GM19023 (cell line): ENCODE data around the gene DGKG.
A peak's percentile ranks its signal among the peaks of the same experiment; 100 is the strongest.

Experiments used
- ATAC-seq: cut with Tn5 transposase; IDR thresholded peaks from one replicate; pipeline ENCODE4 v1.9.1; 2021; ENCODE audit warnings: mild to moderate bottlenecking, moderate library complexity; ENCODE audit not compliant: unreplicated experiment

DGKG gene

GRCh38 chr3:186181901-186182300 lies 180.1 kb downstream of the DGKG start:
- ATAC-seq = no peak

GRCh38 chr3:186180891-186181481 lies 181.0 kb downstream of the DGKG start:
- no peak for ATAC-seq

- ATAC-seq = no peak
These were observed 181.9 kb downstream of the DGKG start for GRCh38 chr3:186180151-186180550.

GRCh38 chr3:186178412-186178811 lies 183.6 kb downstream of the DGKG start:
- ATAC-seq = no peak

GRCh38 chr3:186176373-186176990 lies 185.6 kb downstream of the DGKG start:
- no peak for ATAC-seq

GRCh38 chr3:186173224-186173815 lies 188.7 kb downstream of the DGKG start:
- ATAC-seq = no peak

- ATAC-seq = no peak
These were observed 189.7 kb downstream of the DGKG start for GRCh38 chr3:186172353-186172752.

- no peak for ATAC-seq
These were observed 190.5 kb downstream of the DGKG start for GRCh38 chr3:186171521-186171920.

GRCh38 chr3:186170516-186170915 lies 191.5 kb downstream of the DGKG start:
- ATAC-seq = no peak

- no peak for ATAC-seq
These were observed 192.7 kb downstream of the DGKG start for GRCh38 chr3:186169379-186169778.

GRCh38 chr3:186168976-186169375 lies 193.1 kb downstream of the DGKG start:
- ATAC-seq = no peak

- no peak for ATAC-seq
These were observed 194.2 kb downstream of the DGKG start for GRCh38 chr3:186167646-186168395.

GRCh38 chr3:186166491-186167288 lies 195.3 kb downstream of the DGKG start:
- no peak for ATAC-seq

GRCh38 chr3:186166036-186166435 lies 196.0 kb downstream of the DGKG start:
- ATAC-seq = no peak

GRCh38 chr3:186165331-186165730 lies 196.7 kb downstream of the DGKG start:
- no peak for ATAC-seq

- ATAC-seq = no peak
These were observed 197.3 kb downstream of the DGKG start for GRCh38 chr3:186164696-186165095.

- no peak for ATAC-seq
These were observed 199.8 kb downstream of the DGKG start for GRCh38 chr3:186162221-186162620.

GRCh38 chr3:186160691-186161243 lies 201.3 kb downstream of the DGKG start:
- no peak for ATAC-seq

- ATAC-seq = no peak
These were observed 207.4 kb downstream of the DGKG start for GRCh38 chr3:186154641-186155040.

- ATAC-seq = peak; percentile 87
These were observed 209.1 kb downstream of the DGKG start for GRCh38 chr3:186152889-186153292.

GRCh38 chr3:186152361-186152798 lies 209.7 kb downstream of the DGKG start:
- peak; percentile 5 for ATAC-seq
